Measurements from ENCODE around the gene IL7R.

IL7R gene

GRCh38 chr5:35920890-35921289, 64.2 kb downstream of the IL7R start:
- no peak for DNase-seq

- DNase-seq: no peak
These were observed 65.2 kb downstream of the IL7R start for GRCh38 chr5:35921930-35922329.

DNA sequence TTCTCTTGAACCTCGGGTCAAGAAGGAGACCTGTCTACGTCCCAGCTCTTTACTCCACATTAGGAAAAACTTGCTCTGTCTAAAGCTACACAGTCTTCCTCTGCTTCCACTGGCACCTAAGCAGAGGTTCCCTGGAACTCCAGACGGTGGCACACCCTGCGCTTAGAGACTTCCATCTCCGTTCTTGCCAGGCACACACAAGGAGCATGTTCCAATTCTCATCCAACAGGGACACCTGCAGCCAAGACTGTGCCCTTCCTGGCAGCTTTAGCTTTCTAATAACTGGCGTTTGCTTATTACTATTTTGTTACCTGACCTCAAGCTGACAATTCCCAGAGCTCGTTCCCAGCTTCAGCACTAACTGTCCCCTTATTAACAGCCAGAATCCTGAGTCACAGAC, 65.8 kb downstream of the IL7R start:
- DNase-seq: no peak

DNA sequence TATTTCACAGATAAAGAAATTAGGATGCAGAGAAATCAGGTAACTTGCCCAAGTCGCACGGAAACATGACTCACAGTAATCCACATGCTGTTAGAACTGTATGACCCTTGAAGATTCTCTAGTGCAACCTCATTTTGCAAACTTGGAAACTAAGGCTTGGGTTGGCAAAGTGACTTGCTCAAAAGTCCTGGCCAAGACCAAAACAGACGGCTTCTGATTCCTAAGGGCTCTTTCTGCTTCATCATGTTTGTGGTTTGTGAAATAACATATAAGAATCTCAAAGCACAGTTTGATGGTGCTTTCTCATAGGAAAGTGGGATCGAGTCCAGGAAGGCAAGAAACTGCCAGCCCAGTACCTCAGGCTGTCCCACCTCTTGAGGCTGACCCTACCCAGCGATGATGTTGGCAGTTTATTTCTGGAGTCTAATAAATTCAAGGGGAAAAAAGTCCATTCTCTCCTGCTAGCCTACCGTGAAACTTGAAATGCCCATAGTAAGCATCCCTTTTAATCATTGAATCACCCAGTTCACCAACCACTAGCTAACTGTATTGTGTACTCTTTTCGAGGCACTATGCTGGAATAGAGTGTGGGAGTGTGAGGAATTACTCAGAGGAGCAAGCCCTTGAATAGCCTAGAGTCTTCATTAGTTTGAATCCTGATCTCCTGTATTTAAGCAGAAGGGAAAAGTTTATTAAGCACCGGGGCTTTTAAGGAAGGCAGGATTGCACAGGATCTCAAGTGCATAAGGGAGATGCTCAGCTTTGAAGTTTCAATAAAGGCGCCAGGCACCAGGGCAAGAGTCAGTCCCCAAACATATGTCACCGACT, 67.6 kb downstream of the IL7R start:
- DNase-seq: no peak

DNA sequence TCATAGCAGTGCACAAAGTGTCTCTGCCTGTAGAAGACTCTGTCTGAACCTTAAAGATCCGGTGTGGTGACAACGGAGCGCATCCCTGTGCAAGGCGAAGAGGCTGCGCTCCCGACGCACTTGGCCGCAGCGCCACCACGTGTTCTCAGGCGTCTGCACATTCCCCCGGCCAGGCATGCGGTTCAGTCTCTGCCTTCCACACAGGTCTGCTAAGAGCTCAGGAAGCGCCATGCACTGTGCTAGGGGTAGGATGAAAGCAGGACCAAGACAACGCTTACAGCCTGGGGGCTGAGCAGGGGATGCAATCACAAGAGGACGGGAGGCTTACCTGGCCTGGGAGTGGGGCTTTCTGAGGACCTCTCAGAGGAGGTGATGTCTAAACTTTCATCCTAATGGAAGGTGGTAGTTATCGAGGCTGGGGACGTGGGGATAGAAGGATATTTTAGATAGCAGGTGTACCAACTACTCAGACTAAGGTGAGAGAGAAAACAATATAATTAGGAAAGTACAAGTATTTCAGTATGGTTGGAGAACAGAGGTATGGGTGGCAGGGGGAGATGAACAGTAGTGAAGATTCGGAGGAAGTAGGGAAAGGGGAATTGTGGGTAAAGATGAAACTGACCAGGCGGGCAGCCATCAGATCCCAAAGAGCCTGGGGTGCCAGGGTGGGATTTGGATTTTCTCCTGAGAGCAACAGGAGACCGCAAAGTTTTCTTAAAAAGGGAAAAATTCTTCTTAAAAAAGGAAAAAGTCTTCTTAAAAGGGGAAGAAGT, 68.4 kb downstream of the IL7R start:
- DNase-seq: peak; percentile 88

- peak; percentile 75 for DNase-seq
These were observed 69.8 kb downstream of the IL7R start for GRCh38 chr5:35926389-35927051.

Data from stimulated activated CD8-positive, alpha-beta memory T cell treated with anti-CD3 and anti-CD28 coated beads, Interleukin-4, amount 100 ng/mL, for 48 hours (primary cell).